Liver (tissue), 9 donors: Measurements from ENCODE around the gene OSBPL5. TPM values are rescaled to one million over a fixed set of nuclear protein-coding genes. Genes with fewer than 3 reads are reported as not detected.
A peak's percentile ranks its signal among the peaks of the same experiment; 100 is the strongest.
"Not testable (repeated sequence)": the region's sequence is repeated elsewhere in the genome, so short reads cannot be mapped to it uniquely, and the experiment has no call there.

ENCODE experiments used
- DNase-seq: peaks from one replicate; pipeline ENCODE4 v3.0.0-alpha.2; 2017; ENCODE audit warnings: low spot score
- H3K27ac ChIP-seq, 2 donors: one replicate each; pipeline ENCODE4 v1.7.0; 2013; ENCODE audit warnings: inconsistent platforms in 2 of 2, low read length in 2 of 2, control low read depth in 1 of 2, low read depth in 1 of 2, mild to moderate bottlenecking in 1 of 2
- H3K27me3 ChIP-seq, 4 donors: one replicate each; pipeline versions ENCODE4 v1.6.1 to v1.7.0; 2013; ENCODE audit warnings: low read length in 3 of 4, inconsistent platforms in 1 of 4, mild to moderate bottlenecking in 1 of 4, moderate library complexity in 1 of 4; ENCODE audit not compliant: control insufficient read depth in 4 of 4, insufficient read depth in 4 of 4
- H3K36me3 ChIP-seq, 4 donors: one replicate each; pipeline versions ENCODE4 v1.6.1 to v1.7.0; 2013; ENCODE audit warnings: low read length in 3 of 4, mild to moderate bottlenecking in 3 of 4, low read depth in 1 of 4, moderate library complexity in 1 of 4; ENCODE audit not compliant: control insufficient read depth in 4 of 4, insufficient read depth in 3 of 4
- H3K4me1 ChIP-seq, 4 donors: one replicate each; pipeline versions ENCODE4 v1.6.1 to v1.7.0; 2013; ENCODE audit warnings: low read length in 3 of 4, mild to moderate bottlenecking in 3 of 4, moderate library complexity in 1 of 4; ENCODE audit not compliant: control insufficient read depth in 4 of 4, insufficient read depth in 4 of 4
- H3K4me3 ChIP-seq, 3 donors: one replicate each; pipeline versions ENCODE4 v1.6.1 to v1.7.0; 2013; ENCODE audit warnings: low read length in 3 of 3, control low read depth in 1 of 3, low read depth in 1 of 3, mild to moderate bottlenecking in 1 of 3
- H3K9ac ChIP-seq, 2 donors: one replicate each; pipeline ENCODE4 v1.7.0; 2013; ENCODE audit warnings: low read length in 2 of 2, mild to moderate bottlenecking in 2 of 2, moderate library complexity in 2 of 2, control low read depth in 1 of 2, low read depth in 1 of 2
- H3K9me3 ChIP-seq, 4 donors: one replicate each; pipeline versions ENCODE4 v1.6.1 to v1.7.0; 2013; ENCODE audit warnings: low read length in 3 of 4; ENCODE audit not compliant: control insufficient read depth in 4 of 4
- ATF3 ChIP-seq: IDR thresholded peaks from 2 replicates; pipeline ENCODE4 v1.6.1; 2016; ENCODE audit warnings: antibody characterized with exemption
- FOXA1 ChIP-seq: IDR thresholded peaks from 2 replicates; pipeline ENCODE4 v1.6.1; 2016; ENCODE audit warnings: antibody characterized with exemption
- GABPA ChIP-seq, 2 donors: IDR thresholded peaks in 1 of 2; conservative IDR thresholded peaks in 1 of 2; 2 replicates each; pipeline ENCODE4 v1.6.1; 2016; ENCODE audit warnings: antibody characterized with exemption in 2 of 2, mild to moderate bottlenecking in 1 of 2, moderate library complexity in 1 of 2
- HNF4G ChIP-seq: IDR thresholded peaks from 2 replicates; pipeline ENCODE4 v1.6.1; 2016; ENCODE audit warnings: antibody characterized with exemption
- JUND ChIP-seq, 2 donors: IDR thresholded peaks; 2 replicates each; pipeline ENCODE4 v1.6.1; 2016; ENCODE audit warnings: antibody characterized with exemption in 2 of 2
- MAX ChIP-seq: IDR thresholded peaks from 2 replicates; pipeline ENCODE4 v1.6.1; 2016; ENCODE audit warnings: antibody characterized with exemption
- NR2F2 ChIP-seq: IDR thresholded peaks from 2 replicates; pipeline ENCODE4 v1.6.1; 2016; ENCODE audit warnings: antibody characterized with exemption
- RAD21 ChIP-seq, 2 donors: IDR thresholded peaks; 2 replicates each; pipeline ENCODE4 v1.6.1; 2016; ENCODE audit warnings: antibody characterized with exemption in 2 of 2, mild to moderate bottlenecking in 2 of 2
- REST ChIP-seq: IDR thresholded peaks from 2 replicates; pipeline ENCODE4 v1.6.1; 2016; ENCODE audit warnings: antibody characterized with exemption, mild to moderate bottlenecking
- SP1 ChIP-seq: IDR thresholded peaks from 2 replicates; pipeline ENCODE4 v1.6.1; 2018; ENCODE audit warnings: antibody characterized with exemption, mild to moderate bottlenecking
- TAF1 ChIP-seq: conservative IDR thresholded peaks from 2 replicates; pipeline ENCODE4 v1.6.1; 2016; ENCODE audit warnings: antibody characterized with exemption, mild to moderate bottlenecking
- ZBTB33 ChIP-seq: IDR thresholded peaks from 2 replicates; pipeline ENCODE4 v1.6.1; 2016; ENCODE audit warnings: antibody characterized with exemption
- WGBS: extraction: QIAGEN DNeasy Blood & Tissue Kit; methylation state at CpG from one replicate; pipeline ENCODE4 v1.1.7; 2013; 5-methylcytosine and 5-hydroxymethylcytosine counted together
- polyA plus RNA-seq, 2 donors: library from polyadenylated mRNA; stranded (reverse) in 1 of 2; unstranded in 1 of 2; fragments of 200-250 nt in 1 of 2; fragments of >200 nt in 1 of 2; fragmentation: Nextera tagmentation in 1 of 2; extraction: Ambion mirVana in 1 of 2; gene quantifications; one replicate each; pipeline versions ENCODE4 v1.2.1 to v1.2.3, GENCODE V29; 2013 to 2015
- total RNA-seq, 2 donors: library from RNA; depleted of rRNA; stranded (reverse); fragments of >200 nt; gene quantifications; one replicate each; pipeline ENCODE4 v1.2.3, GENCODE V29; 2014
- donor health status: healthy.
- donor health status: healthy.
- donor health status: healthy.
- donor health status: healthy.
- donor health status: healthy.

The OSBPL5 gene
- total and polyA plus RNA-seq, 4 donors = 0.74 to 6.2 (median 3.9) TPM

- H3K9me3 ChIP-seq = no peaks in the 10 kb centered on the region
- no peaks in the 10 kb centered on the region for H3K4me1 ChIP-seq
- WGBS = 89% methylated on average over 3 of the region's 3 CpGs
- H3K9ac ChIP-seq = no peak overlapping the region
- DNase-seq = no peak
- H3K4me3 ChIP-seq = no peak overlapping the region
- H3K27me3 ChIP-seq = no peaks in the 10 kb centered on the region
- H3K27ac ChIP-seq = no peak overlapping the region
- no peaks in the 10 kb centered on the region for H3K36me3 ChIP-seq
- no peak for TF ChIP-seq NR2F2
- peak; percentile 65 to 68 for TF ChIP-seq JUND (IDR thresholded peaks at IDR 0.05)
Measured at GRCh38 chr11:3073029-3073435, 92.1 kb downstream of the OSBPL5 start.

GRCh38 chr11:3069425-3069824, 95.7 kb downstream of the OSBPL5 start:
- no peak overlapping the region for H3K27ac ChIP-seq
- no peak overlapping the region for H3K4me3 ChIP-seq
- H3K4me1 ChIP-seq = no peaks in the 10 kb centered on the region
- WGBS = 85% methylated on average over 8 of the region's 8 CpGs
- H3K9ac ChIP-seq = no peak overlapping the region
- H3K9me3 ChIP-seq = no peaks in the 10 kb centered on the region
- no peaks in the 10 kb centered on the region for H3K27me3 ChIP-seq
- H3K36me3 ChIP-seq = no peaks in the 10 kb centered on the region
- no peak for DNase-seq
- no peak for TF ChIP-seq TAF1
- no peak for TF ChIP-seq HNF4G
- no peak for TF ChIP-seq ZBTB33
- TF ChIP-seq SP1 = no peak
- TF ChIP-seq JUND (IDR thresholded peaks at IDR 0.05) = no peak
- no peak for TF ChIP-seq RAD21 (IDR thresholded peaks at IDR 0.05)
- TF ChIP-seq REST = no peak
- TF ChIP-seq MAX = no peak
- no peak for TF ChIP-seq ATF3
- TF ChIP-seq GABPA (IDR thresholded peaks at IDR 0.05 in 1 of 2, conservative IDR thresholded peaks at IDR 0.05 in 1 of 2) = no peak
- no peak for TF ChIP-seq FOXA1

- H3K27me3 ChIP-seq, H3K9me3 ChIP-seq, H3K36me3 ChIP-seq, H3K9ac ChIP-seq, H3K4me3 ChIP-seq, H3K27ac ChIP-seq, DNase-seq, H3K4me1 ChIP-seq: not testable (repeated sequence)
- WGBS = 95% methylated on average over 3 of the region's 3 CpGs
Measured at GRCh38 chr11:3066308-3066707, 98.8 kb downstream of the OSBPL5 start.

GRCh38 chr11:3064709-3065108, 100.4 kb downstream of the OSBPL5 start:
- H3K36me3 ChIP-seq, H3K27ac ChIP-seq, H3K27me3 ChIP-seq, H3K4me3 ChIP-seq, H3K9ac ChIP-seq, H3K9me3 ChIP-seq, DNase-seq, H3K4me1 ChIP-seq: not testable (repeated sequence)
- 87% methylated on average over 6 of the region's 6 CpGs for WGBS

GRCh38 chr11:3063876-3064275, 101.2 kb downstream of the OSBPL5 start:
- 87% methylated on average over 8 of the region's 8 CpGs for WGBS
- H3K27ac ChIP-seq, H3K36me3 ChIP-seq, H3K9ac ChIP-seq, DNase-seq, H3K4me3 ChIP-seq, H3K4me1 ChIP-seq, H3K27me3 ChIP-seq, H3K9me3 ChIP-seq: not testable (repeated sequence)
